Adrenal gland (tissue), 5 donors: ENCODE data around the gene KLK2.

Source experiments
- POLR2A ChIP-seq, 2 donors: fragments of 450-650 bp; IDR thresholded peaks; one replicate each; pipeline ENCODE4 v1.6.1; 2017; ENCODE audit warnings: antibody characterized with exemption in 2 of 2, mild to moderate bottlenecking in 2 of 2, moderate library complexity in 1 of 2
- TF ChIP-seq, protein P1 (sequence below), 6 experiments: fragments of 450-650 bp in 4 of 6; fragments of 200-600 bp in 2 of 6; sonication (generic) in 1 of 6; IDR thresholded peaks; 1 replicate in 5 of 6; 2 replicates in 1 of 6; pipeline versions ENCODE4 v1.5.1 to v1.8.0; 2016 to 2021; ENCODE audit warnings: antibody characterized with exemption in 6 of 6, mild to moderate bottlenecking in 2 of 6, moderate library complexity in 1 of 6
- donor health status: DM: no; HTN: no; CAD: no.

DNA sequence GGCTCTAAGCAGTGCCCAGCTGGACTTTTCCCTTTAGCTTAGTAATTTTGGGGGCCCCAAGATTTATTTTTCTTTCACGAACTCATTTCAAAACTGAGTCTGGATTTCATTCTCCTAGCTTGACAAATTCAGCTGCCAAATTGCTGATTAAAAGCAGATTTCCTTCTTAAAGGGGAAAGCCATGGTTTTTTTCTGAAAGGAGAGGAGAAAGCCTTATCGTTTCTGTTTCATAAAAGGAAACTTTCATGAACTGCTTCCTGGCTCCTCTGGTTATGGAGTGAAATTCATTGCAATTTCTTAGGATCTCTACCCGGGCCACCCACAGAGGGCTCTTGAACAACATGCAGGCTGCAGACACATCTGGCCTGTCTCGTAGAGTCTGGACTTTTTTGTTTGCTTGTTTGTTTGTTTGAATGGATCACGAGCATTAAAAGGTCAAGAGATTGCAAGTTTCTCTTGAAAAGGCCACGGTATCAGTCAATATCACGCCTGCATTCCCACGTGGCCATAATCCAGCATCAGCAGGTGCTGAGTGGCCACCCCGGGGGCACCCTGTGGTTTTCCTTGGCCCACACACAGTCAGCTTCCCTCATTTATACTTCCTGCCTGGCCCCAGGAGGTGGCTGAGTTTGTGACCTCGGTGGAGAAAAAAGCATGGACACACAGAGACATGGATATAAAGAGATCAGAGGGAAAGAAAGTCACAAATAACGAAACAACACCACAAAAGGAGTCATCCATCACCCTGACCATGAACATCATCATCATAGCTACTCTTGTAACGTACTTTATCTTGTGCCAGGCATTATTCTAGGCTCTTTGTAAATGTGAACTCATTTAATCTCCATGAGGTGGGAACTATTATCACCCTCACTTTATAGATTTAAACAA, 48.4 kb downstream of the KLK2 start:
- TF ChIP-seq, protein P1, sequence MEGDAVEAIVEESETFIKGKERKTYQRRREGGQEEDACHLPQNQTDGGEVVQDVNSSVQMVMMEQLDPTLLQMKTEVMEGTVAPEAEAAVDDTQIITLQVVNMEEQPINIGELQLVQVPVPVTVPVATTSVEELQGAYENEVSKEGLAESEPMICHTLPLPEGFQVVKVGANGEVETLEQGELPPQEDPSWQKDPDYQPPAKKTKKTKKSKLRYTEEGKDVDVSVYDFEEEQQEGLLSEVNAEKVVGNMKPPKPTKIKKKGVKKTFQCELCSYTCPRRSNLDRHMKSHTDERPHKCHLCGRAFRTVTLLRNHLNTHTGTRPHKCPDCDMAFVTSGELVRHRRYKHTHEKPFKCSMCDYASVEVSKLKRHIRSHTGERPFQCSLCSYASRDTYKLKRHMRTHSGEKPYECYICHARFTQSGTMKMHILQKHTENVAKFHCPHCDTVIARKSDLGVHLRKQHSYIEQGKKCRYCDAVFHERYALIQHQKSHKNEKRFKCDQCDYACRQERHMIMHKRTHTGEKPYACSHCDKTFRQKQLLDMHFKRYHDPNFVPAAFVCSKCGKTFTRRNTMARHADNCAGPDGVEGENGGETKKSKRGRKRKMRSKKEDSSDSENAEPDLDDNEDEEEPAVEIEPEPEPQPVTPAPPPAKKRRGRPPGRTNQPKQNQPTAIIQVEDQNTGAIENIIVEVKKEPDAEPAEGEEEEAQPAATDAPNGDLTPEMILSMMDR (IDR thresholded peaks at IDR 0.05): no peak
- no peak for TF ChIP-seq POLR2A (IDR thresholded peaks at IDR 0.05)
